CD4-positive, alpha-beta T cell treated with Interleukin-6 at 100 ng/mL for 8 hours (primary cell): Measurements from ENCODE around the gene EHD3.

Source experiments
- DNase-seq: peaks from one replicate; pipeline ENCODE4 v3.0.0-alpha.2; 2020; ENCODE audit warnings: mixed read lengths, low spot score

EHD3 gene

GRCh38 chr2:31294196-31294595 lies 60.2 kb downstream of the EHD3 start:
- no peak for DNase-seq

- no peak for DNase-seq
Measured at GRCh38 chr2:31296641-31297287, 62.8 kb downstream of the EHD3 start.

GRCh38 chr2:31297751-31298150 lies 63.8 kb downstream of the EHD3 start:
- DNase-seq = no peak

- no peak for DNase-seq
Measured at GRCh38 chr2:31299547-31299946, 65.6 kb downstream of the EHD3 start.

- no peak for DNase-seq
Measured at GRCh38 chr2:31300309-31300708, 66.4 kb downstream of the EHD3 start.

- DNase-seq = no peak
Measured at GRCh38 chr2:31302940-31303563, 69.1 kb downstream of the EHD3 start.

- DNase-seq = no peak
Measured at GRCh38 chr2:31304816-31305215, 70.9 kb downstream of the EHD3 start.

- no peak for DNase-seq
Measured at GRCh38 chr2:31312898-31313297, 78.9 kb downstream of the EHD3 start.

- no peak for DNase-seq
Measured at GRCh38 chr2:31314761-31315160, 80.8 kb downstream of the EHD3 start.

GRCh38 chr2:31317396-31317795 lies 83.4 kb downstream of the EHD3 start:
- no peak for DNase-seq

- DNase-seq = peak; percentile 27
Measured at GRCh38 chr2:31318361-31319336, 84.7 kb downstream of the EHD3 start.
